Fibroblast of lung (primary cell): Measurements from ENCODE around the gene PAM.

Source experiments
- EZH2 ChIP-seq: IDR thresholded peaks from 2 replicates; pipeline ENCODE4 v1.5.1; 2012; ENCODE audit warnings: low read length, control low read depth, mild to moderate bottlenecking; ENCODE audit errors: missing control alignments
- TF ChIP-seq, protein P1 (sequence below), 2 donors: IDR thresholded peaks in 1 of 2; conservative IDR thresholded peaks in 1 of 2; 1 replicate in 1 of 2; 2 replicates in 1 of 2; pipeline ENCODE4 v1.5.1; 2011 to 2012; ENCODE audit warnings: low read length in 2 of 2, control low read depth in 1 of 2, inconsistent platforms in 1 of 2, low read depth in 1 of 2, mild to moderate bottlenecking in 1 of 2

DNA sequence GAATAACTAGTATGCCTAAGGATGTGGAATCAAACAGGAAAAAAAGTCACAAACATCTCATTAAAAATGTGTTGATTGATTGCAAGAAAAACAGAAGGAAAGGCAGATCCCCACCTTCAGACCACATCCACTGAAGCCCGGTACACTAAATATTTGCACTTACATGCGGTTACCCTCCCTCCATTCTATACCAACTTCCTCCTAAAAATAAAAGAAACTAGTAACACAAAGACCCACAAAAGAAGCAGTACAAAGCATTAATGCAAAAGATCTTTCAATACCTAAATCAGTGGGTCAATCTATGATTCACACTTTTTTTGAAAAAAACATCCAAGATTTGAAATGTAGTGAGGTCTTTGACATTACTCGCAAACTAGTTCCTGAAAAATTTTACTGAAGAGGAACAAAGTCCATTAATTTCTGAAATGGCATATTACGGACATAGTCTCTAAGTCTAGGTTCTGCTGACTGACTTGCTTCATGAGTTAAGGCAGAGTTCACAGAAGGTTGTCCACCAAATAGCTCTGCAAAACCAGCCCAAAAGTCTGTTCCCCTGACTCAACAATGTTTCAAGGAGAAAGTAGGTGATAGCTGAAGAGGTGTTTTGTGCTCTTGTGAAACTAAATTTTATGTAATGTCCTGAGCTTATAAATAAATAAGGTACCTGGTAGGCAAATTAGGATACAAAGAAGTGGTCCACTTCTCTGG lies 100.7 kb downstream of the PAM start:
- TF ChIP-seq, protein P1, sequence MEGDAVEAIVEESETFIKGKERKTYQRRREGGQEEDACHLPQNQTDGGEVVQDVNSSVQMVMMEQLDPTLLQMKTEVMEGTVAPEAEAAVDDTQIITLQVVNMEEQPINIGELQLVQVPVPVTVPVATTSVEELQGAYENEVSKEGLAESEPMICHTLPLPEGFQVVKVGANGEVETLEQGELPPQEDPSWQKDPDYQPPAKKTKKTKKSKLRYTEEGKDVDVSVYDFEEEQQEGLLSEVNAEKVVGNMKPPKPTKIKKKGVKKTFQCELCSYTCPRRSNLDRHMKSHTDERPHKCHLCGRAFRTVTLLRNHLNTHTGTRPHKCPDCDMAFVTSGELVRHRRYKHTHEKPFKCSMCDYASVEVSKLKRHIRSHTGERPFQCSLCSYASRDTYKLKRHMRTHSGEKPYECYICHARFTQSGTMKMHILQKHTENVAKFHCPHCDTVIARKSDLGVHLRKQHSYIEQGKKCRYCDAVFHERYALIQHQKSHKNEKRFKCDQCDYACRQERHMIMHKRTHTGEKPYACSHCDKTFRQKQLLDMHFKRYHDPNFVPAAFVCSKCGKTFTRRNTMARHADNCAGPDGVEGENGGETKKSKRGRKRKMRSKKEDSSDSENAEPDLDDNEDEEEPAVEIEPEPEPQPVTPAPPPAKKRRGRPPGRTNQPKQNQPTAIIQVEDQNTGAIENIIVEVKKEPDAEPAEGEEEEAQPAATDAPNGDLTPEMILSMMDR (conservative IDR thresholded peaks at IDR 0.05 in 1 of 2, IDR thresholded peaks at IDR 0.05 in 1 of 2; ENCODE audit: low read depth in 1 of 2, low read length in 2 of 2): no peak
- no peak for TF ChIP-seq EZH2
